ENCODE results near the gene IFNL4.
"Not testable (repeated sequence)": the region's sequence is repeated elsewhere in the genome, so short reads cannot be mapped to it uniquely, and the experiment has no call there.

The IFNL4 gene

GRCh38 chr19:39248806-39249205, at the start of gene IFNL4:
Gene IFNL4 (minus strand): TSS chr19:39248856.
- DNase-seq (ENCODE audit: low spot score), result no peak

- no peak for DNase-seq (ENCODE audit: low spot score)
Observed at GRCh38 chr19:39297931-39298634, 49.4 kb upstream of the IFNL4 start.

GRCh38 chr19:39296906-39297305, 48.2 kb upstream of the IFNL4 start:
- no peak for DNase-seq (ENCODE audit: low spot score)

DNA sequence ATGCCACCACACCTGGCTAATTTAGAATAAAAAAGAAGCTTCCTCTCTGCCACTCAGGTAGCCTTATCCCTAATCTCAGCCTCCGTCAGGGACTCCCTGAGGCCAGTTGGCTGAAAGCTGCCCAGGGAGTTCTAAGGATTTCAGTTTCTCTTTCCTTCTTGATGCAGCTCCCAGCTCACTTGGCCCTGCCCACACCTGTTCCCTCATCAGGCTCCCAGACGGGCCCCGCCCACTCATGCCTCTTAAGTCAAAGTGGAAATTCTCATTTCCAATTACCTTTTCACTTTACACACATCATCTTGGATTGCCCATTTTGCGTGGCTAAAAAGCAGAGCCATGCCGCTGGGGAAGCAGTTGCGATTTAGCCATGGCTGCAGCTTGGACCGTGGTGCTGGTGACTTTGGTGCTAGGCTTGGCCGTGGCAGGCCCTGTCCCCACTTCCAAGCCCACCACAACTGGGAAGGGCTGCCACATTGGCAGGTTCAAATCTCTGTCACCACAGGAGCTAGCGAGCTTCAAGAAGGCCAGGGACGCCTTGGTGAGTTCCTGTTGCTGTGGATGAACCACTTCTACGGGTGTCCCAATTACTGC, 47.5 kb upstream of the IFNL4 start, which contains the start of gene IFNL1:
TSS of gene IFNL1 (plus strand) at position 353 of the 591 bp plus-strand sequence. CDS start at position 368, 15 bp downstream.
- DNase-seq (ENCODE audit: low spot score), result no peak

DNA sequence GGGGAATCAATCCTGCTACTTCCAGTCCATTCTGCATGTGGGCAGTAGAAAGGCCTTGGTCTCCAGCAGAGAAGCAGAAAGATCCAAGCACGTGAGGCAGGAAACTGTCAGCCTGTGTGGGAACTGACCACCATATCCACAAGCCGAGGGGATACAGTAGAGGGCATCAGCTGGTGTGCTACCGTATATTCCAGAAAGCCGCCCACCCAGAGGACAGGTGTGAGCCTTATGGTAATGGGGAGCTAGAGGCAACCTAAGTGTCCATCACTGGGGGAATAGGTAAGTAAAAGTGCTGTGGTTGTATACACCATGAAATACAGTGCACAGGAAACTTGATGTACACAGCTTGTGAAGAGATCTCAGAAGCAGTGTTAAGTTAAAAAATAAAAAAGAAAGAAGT, 44.7 kb upstream of the IFNL4 start:
- no peak for DNase-seq (ENCODE audit: low spot score)

DNA sequence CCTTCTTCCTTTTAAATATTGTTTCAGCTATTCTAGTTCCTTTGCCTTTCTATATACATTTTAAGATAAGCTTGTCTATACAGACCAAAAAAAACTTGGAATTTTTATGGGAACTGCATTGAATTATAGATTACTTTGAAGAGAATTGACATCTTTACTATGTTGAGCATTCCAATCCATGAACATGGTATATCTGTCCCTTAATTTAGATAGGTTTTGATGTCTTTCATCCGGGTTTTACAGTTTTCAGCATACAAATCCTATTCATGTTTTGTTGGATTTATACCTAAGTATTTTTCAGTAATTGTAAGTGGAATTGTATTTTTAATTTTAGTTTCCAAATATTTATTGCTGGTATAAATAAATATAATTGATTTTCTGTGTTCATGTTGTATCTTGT, 35.4 kb upstream of the IFNL4 start:
- DNase-seq (ENCODE audit: low spot score), result no peak

DNA sequence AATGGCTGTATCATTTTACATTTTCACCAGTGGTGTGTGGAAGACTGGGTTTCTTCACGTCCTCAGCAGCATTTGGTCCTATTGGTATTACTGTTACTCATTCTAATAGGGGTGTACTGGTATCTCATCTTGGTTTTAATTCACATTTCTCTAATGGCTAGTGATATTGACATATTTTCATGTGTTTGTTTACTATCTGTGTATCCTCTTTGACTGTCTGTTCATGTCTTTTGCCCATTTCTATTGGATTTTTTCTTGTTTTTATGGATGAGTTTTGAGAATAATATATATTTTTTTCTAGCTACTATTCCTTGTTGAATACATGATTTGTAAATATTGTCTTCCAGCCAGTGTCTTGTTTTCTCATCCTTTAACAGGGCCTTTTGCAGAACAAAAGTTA, 33.4 kb upstream of the IFNL4 start:
- DNase-seq (ENCODE audit: low spot score), result no peak

DNA sequence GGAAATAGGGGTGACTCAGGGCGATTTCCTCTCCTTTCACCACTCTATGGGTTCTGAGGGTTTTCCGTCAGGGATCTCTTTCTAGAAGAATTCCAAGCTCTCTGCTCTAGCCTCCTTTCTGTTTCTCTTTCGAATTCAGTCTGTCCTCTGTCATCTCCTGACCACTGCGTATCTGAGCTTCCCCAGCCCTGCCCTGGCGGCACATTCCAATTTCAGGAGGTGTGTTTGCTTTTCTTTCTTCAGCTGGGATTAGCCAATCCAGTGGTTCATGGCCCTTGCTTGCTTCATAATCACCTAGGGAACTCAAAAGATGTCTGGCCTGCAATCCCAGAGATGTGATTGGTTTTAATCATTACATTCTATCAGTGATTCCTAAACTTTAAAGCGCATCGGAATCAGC, 28.9 kb upstream of the IFNL4 start:
- no peak for DNase-seq (ENCODE audit: low spot score)

GRCh38 chr19:39276740-39277139, 28.1 kb upstream of the IFNL4 start:
- DNase-seq (ENCODE audit: low spot score), result no peak

DNA sequence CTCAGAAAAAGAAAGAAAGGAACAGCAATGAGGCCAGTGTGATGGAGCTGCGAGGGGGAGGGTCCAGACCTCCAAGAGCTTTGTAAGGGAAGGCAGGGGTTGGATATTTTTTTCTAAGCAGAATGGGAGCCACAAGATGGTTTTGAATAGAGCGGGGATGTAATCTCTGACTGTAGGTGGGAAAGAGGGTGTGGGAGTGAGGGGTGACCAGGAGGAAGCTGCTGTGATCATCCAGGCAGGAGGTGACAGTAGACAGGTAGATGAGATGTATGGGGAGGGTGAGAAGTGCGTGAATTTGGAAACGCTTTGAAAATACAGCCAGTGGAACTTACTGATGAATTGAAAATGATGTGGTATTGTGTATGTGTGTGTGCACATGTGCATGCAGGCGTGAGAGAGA, 26.9 kb upstream of the IFNL4 start:
- DNase-seq (ENCODE audit: low spot score), result no peak

DNA sequence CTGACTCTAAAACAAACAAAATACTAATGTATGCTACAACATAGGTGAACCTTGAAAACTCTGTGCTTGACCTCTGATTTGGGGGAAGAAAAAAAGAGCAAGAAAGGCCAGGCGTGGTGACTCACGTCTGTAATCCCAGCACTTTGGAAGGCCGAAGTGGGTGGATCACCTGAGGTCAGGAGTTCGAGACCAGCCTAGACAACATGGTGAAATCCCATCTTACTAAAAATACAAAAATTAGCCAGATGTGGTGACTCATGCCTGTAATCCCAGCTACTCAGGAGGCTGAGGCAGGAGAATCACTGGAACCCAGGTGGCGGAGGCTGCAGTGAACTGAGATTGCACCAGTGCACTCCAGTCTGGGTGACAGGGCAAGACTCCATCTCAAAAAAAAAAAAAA, 25.2 kb upstream of the IFNL4 start:
- DNase-seq (ENCODE audit: low spot score), result not testable (repeated sequence)

- DNase-seq (ENCODE audit: low spot score), result no peak
Observed at GRCh38 chr19:39270036-39270871, 21.6 kb upstream of the IFNL4 start.

DNA sequence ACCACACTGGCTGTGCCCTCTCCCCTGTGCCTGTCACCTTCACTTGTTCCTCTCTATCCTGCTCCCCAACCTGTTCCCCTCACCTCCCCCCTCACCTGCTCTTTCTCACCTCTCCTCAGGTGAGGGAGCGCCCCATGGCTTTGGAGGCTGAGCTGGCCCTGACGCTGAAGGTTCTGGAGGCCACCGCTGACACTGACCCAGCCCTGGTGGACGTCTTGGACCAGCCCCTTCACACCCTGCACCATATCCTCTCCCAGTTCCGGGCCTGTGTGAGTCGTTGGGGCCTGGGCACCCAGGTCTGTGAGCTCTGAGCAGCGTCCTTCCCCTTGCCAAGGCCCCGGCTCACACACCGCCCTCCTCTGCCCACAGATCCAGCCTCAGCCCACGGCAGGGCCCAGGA, 20.7 kb upstream of the IFNL4 start:
- DNase-seq (ENCODE audit: low spot score), result not testable (repeated sequence)

DNA sequence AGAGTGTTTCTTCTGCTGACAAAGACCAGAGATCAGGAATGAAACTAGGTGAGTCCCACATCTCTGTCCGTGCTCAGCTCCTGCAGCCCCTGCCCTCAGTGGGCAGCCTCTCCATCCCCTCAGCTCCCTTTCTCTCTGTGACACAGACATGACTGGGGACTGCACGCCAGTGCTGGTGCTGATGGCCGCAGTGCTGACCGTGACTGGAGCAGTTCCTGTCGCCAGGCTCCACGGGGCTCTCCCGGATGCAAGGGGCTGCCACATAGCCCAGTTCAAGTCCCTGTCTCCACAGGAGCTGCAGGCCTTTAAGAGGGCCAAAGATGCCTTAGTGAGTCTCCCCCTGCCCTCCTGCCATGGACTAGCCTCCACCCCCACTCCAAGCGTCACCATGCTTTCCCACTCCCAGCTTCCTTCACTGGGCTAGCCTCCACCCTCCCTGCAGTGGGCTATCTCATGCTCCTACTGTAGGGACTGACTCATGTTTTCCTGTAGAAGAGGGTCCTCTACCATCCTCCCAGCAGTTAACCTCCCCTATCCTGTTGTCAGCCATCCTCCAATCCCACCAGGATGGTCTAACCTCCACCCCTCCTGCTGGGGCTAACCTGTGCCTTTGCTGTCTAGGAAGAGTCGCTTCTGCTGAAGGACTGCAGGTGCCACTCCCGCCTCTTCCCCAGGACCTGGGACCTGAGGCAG, 20.0 kb upstream of the IFNL4 start:
- not testable (repeated sequence) for DNase-seq (ENCODE audit: low spot score)

- not testable (repeated sequence) for DNase-seq (ENCODE audit: low spot score)
Observed at GRCh38 chr19:39268085-39268484, 19.4 kb upstream of the IFNL4 start, which contains the start of gene IFNL2. Gene IFNL2 (plus strand): TSS chr19:39268396. CDS start chr19:39268569, 173 bp downstream.

DNA sequence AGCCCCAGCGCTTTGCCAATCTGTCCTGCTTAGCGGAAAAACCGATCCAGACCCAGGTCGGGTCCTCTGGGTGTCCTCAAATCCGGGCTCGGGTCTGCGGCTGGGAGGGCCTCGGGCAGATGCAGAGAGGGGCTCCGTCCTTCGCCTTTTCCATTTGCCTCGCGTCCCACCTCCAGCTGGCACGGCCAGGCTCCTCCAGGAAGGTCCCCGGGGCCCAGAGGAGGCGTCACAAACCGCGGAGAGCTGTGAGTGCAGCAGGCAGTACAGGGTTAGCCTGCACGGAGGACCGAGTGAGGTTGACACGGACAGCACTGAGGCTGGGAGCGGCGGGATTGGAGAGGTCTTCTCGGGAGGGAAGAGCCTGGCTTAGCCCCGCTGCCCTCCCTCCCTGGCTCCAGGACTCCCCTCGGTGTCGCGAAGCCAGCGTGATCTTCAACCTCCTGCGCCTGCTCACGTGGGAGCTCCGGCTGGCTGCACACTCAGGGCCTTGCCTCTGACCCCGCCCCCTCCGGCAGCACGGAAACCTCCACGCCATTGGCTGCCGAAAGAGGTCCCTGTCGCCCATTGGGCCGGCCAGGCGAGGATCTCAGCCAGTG, 16.8 kb upstream of the IFNL4 start:
- DNase-seq (ENCODE audit: low spot score), result no peak

- no peak for DNase-seq (ENCODE audit: low spot score)
Observed at GRCh38 chr19:39264306-39265290, 15.9 kb upstream of the IFNL4 start.

- no peak for DNase-seq (ENCODE audit: low spot score)
Observed at GRCh38 chr19:39263912-39264305, 15.3 kb upstream of the IFNL4 start.

DNA sequence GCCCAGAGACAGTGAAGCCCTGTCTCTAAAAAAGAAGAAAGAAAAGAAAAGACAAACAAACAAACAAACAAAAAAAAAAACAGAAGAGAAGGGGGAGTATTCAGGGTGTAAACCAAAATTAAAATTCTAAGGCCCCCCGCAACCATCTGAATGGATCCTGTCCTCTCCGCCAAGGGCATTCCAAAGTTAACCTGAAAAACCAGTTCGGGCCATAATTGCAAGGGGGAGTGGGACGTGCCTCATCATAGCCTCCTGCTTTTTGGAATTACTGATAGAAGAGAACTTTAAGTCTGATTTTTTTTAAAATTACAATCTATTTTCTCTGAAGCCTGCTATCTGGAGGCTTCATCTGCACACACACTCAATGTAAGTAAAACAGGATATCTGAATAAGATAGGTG, 13.8 kb upstream of the IFNL4 start:
- no peak for DNase-seq (ENCODE audit: low spot score)

GRCh38 chr19:39261704-39262103, 13.0 kb upstream of the IFNL4 start:
- no peak for DNase-seq (ENCODE audit: low spot score)

GRCh38 chr19:39257227-39257626, 8.6 kb upstream of the IFNL4 start:
- DNase-seq (ENCODE audit: low spot score), result no peak

Data from AG08396 (cell line).